Measurements from ENCODE around the gene METAP1D.

The METAP1D gene

GRCh38 chr2:172011812-172012575 lies 12.2 kb downstream of the METAP1D start:
- H3K4me1 ChIP-seq (ENCODE audit: low read length): peaks cover 11% of the 10 kb centered on the region
- H3K9ac ChIP-seq (ENCODE audit: low read length): no peak overlapping the region
- no peaks in the 10 kb centered on the region for H3K27me3 ChIP-seq (ENCODE audit: low read depth, low read length)
- H3K9me3 ChIP-seq (ENCODE audit: insufficient read depth, low read length): no peaks in the 10 kb centered on the region
- H3K4me3 ChIP-seq (ENCODE audit: low read length): no peak overlapping the region
- H4K20me1 ChIP-seq (ENCODE audit: insufficient read depth, low read length): no peaks in the 10 kb centered on the region
- H3K27ac ChIP-seq (ENCODE audit: low read length): no peak overlapping the region
- no peak overlapping the region for H2AFZ ChIP-seq (ENCODE audit: low read depth, low read length)
- H3K79me2 ChIP-seq (ENCODE audit: low read length): no peaks in the 10 kb centered on the region
- H3K4me2 ChIP-seq (ENCODE audit: low read length): no peak overlapping the region
- no peak for TF ChIP-seq CTCF (IDR thresholded peaks at IDR 0.05; ENCODE audit: low read depth, low read length)
- no peak for TF ChIP-seq EZH2phosphoT487 (IDR thresholded peaks at IDR 0.05; ENCODE audit: low read depth)
- H3K36me3 ChIP-seq (replicated peaks; ENCODE audit: low read depth, low read length): no peaks in the 10 kb centered on the region

- Histone ChIP-seq H3K4me3 (ENCODE audit: low read length) (no peak overlapping the region), H3K9me3 (ENCODE audit: insufficient read depth, low read length) (no peaks in the 10 kb centered on the region), H3K4me2 (ENCODE audit: low read length) (peak overlapping the region; percentile 34), H3K27ac (ENCODE audit: low read length) (no peak overlapping the region), H2AFZ (ENCODE audit: low read depth, low read length) (no peak overlapping the region), H3K4me1 (ENCODE audit: low read length) (peaks cover 11% of the 10 kb centered on the region), H3K79me2 (ENCODE audit: low read length) (no peaks in the 10 kb centered on the region), H4K20me1 (ENCODE audit: insufficient read depth, low read length) (no peaks in the 10 kb centered on the region), H3K9ac (ENCODE audit: low read length) (no peak overlapping the region), H3K36me3 (replicated peaks; ENCODE audit: low read depth, low read length) (no peaks in the 10 kb centered on the region), H3K27me3 (ENCODE audit: low read depth, low read length) (no peaks in the 10 kb centered on the region)
- TF ChIP-seq EZH2phosphoT487 (IDR thresholded peaks at IDR 0.05; ENCODE audit: low read depth) (no peak), CTCF (IDR thresholded peaks at IDR 0.05; ENCODE audit: low read depth, low read length) (no peak)
Observed at GRCh38 chr2:172012677-172013391, 13.1 kb downstream of the METAP1D start.

- Histone ChIP-seq H4K20me1 (ENCODE audit: insufficient read depth, low read length) (no peaks in the 10 kb centered on the region), H2AFZ (ENCODE audit: low read depth, low read length) (no peak overlapping the region), H3K36me3 (replicated peaks; ENCODE audit: low read depth, low read length) (no peaks in the 10 kb centered on the region), H3K79me2 (ENCODE audit: low read length) (no peaks in the 10 kb centered on the region), H3K4me3 (ENCODE audit: low read length) (no peak overlapping the region), H3K27me3 (ENCODE audit: low read depth, low read length) (no peaks in the 10 kb centered on the region), H3K9me3 (ENCODE audit: insufficient read depth, low read length) (no peaks in the 10 kb centered on the region), H3K4me1 (ENCODE audit: low read length) (peaks cover 11% of the 10 kb centered on the region), H3K27ac (ENCODE audit: low read length) (no peak overlapping the region), H3K4me2 (ENCODE audit: low read length) (peak overlapping the region; percentile 34), H3K9ac (ENCODE audit: low read length) (no peak overlapping the region)
- TF ChIP-seq CTCF (IDR thresholded peaks at IDR 0.05; ENCODE audit: low read depth, low read length): no peak
- TF ChIP-seq EZH2phosphoT487 (IDR thresholded peaks at IDR 0.05; ENCODE audit: low read depth): no peak
Observed at GRCh38 chr2:172013396-172013795, 13.6 kb downstream of the METAP1D start.
